ENCODE data around the gene SLC26A11. TPM values are rescaled to one million over a fixed set of nuclear protein-coding genes. Genes with fewer than 3 reads are reported as not detected.

SLC26A11 gene
- total RNA-seq, 1 experiment from 2014 or later: 7.6 TPM

Other genes with a start within 250 kb of the SLC26A11 start
- 9.3 and 15.3 TPM in 2 replicates for gene TBC1D16, start 184.6 kb upstream of the SLC26A11 start, total RNA-seq (2014; rRNA removed; shearing (Covaris generic))
- 0.94 and 1.3 TPM in 2 replicates for gene CCDC40, start 183.8 kb upstream of the SLC26A11 start, total RNA-seq (2014; rRNA removed; shearing (Covaris generic))
- gene GAA, start 118.8 kb upstream of the SLC26A11 start, total RNA-seq (2014; rRNA removed; shearing (Covaris generic)): 5.6 and 11.2 TPM in 2 replicates
- gene EIF4A3, start 73.3 kb upstream of the SLC26A11 start, total RNA-seq (2014; rRNA removed; shearing (Covaris generic)): 103 and 145 TPM in 2 replicates
- gene CARD14, start 50.4 kb upstream of the SLC26A11 start, total RNA-seq (2014; rRNA removed; shearing (Covaris generic)): 0.10 TPM in 1 of 2 replicates, not detected in the other
- gene SGSH, start 94 bp upstream of the SLC26A11 start, total RNA-seq (2014; rRNA removed; shearing (Covaris generic)): 26.9 and 34.6 TPM in 2 replicates
- gene RNF213, start 40.4 kb downstream of the SLC26A11 start, total RNA-seq (2014; rRNA removed; shearing (Covaris generic)): 30.2 and 66.4 TPM in 2 replicates
- gene ENDOV, start 194.7 kb downstream of the SLC26A11 start, total RNA-seq (2014; rRNA removed; shearing (Covaris generic)): 11.6 and 18.8 TPM in 2 replicates